ENCODE data around the gene ENOX2.

DNA sequence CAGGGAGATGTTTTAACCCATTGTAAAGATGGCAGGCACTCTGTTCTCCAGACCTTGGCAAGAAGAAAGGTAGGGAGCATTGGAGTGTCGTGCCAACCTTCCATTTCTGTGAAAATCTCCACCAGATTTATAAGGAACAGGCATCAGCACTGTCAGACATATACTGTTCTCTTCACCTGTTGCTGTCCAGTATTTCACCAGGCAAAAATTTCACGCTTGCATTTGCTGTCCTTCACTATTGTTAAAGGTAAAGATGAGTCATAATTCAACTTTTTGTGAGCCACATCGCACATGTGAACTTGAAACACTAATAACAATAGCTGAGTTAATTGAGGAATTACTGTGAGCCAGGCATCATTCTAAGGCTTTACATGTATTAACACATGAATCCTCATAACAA lies 203.4 kb downstream of the ENOX2 start:
- no peak for TF ChIP-seq POLR2A (IDR thresholded peaks at IDR 0.05; ENCODE audit: low read depth, low read length)
- no peak for TF ChIP-seq POLR2AphosphoS5 (IDR thresholded peaks at IDR 0.05; ENCODE audit: low read depth, low read length)
